ENCODE data around the gene DENND5A.
"Not testable (repeated sequence)": the region's sequence is repeated elsewhere in the genome, so short reads cannot be mapped to it uniquely, and the experiment has no call there.

Gene DENND5A

GRCh38 chr11:9208726-9209501, 56.2 kb downstream of the DENND5A start:
- Histone ChIP-seq H3K4me3 (ENCODE audit: low read depth in 1 of 2, low read length in 2 of 2) (no peak overlapping the region), H3K9me3 (ENCODE audit: low read length) (no peaks in the 10 kb centered on the region), H3K36me3 (ENCODE audit: insufficient read depth, low read length) (peaks cover 3% of the 10 kb centered on the region), H3K9ac (ENCODE audit: low read length) (no peak overlapping the region), H3K4me1 (ENCODE audit: insufficient read depth, low read length) (peaks cover 17% of the 10 kb centered on the region), H3K27ac (ENCODE audit: low read depth, low read length) (no peak overlapping the region), H3K27me3 (ENCODE audit: control insufficient read depth in 1 of 2, insufficient read depth in 2 of 2, low read length in 2 of 2) (no peaks in the 10 kb centered on the region)

DNA sequence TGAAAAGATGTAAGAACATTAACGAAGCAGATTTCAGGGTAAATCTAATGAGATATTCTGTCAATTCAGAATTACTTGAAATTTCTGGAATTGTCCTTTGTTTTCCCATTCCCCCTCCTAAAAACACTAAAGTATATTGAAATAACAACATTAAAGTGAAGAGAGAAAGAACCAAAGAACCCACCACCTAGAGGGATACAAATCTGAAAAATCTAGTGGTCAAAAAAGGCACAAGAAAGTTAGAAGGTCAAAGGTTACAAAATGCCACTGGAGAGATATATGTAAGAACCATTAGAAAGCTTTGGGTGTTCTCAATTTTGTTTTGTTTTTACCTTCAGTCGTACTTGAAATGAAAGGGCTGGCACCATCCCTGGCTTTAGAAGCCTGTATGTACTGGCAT, 57.9 kb downstream of the DENND5A start:
- Histone ChIP-seq H3K36me3 (ENCODE audit: insufficient read depth, low read length) (peaks cover 12% of the 10 kb centered on the region), H3K4me1 (ENCODE audit: insufficient read depth, low read length) (peaks cover 13% of the 10 kb centered on the region), H3K9me3 (ENCODE audit: low read length) (no peaks in the 10 kb centered on the region), H3K27ac (ENCODE audit: low read depth, low read length) (no peak overlapping the region), H3K27me3 (ENCODE audit: control insufficient read depth in 1 of 2, insufficient read depth in 2 of 2, low read length in 2 of 2) (no peaks in the 10 kb centered on the region), H3K9ac (ENCODE audit: low read length) (no peak overlapping the region), H3K4me3 (ENCODE audit: low read depth in 1 of 2, low read length in 2 of 2) (no peak overlapping the region)

- Histone ChIP-seq H3K4me1 (ENCODE audit: insufficient read depth, low read length) (peaks cover 13% of the 10 kb centered on the region), H3K9me3 (ENCODE audit: low read length) (no peaks in the 10 kb centered on the region), H3K36me3 (ENCODE audit: insufficient read depth, low read length) (peaks cover 12% of the 10 kb centered on the region), H3K9ac (ENCODE audit: low read length) (no peak overlapping the region), H3K27me3 (ENCODE audit: control insufficient read depth in 1 of 2, insufficient read depth in 2 of 2, low read length in 2 of 2) (no peaks in the 10 kb centered on the region), H3K4me3 (ENCODE audit: low read depth in 1 of 2, low read length in 2 of 2) (no peak overlapping the region), H3K27ac (ENCODE audit: low read depth, low read length) (no peak overlapping the region)
Measured at GRCh38 chr11:9206496-9206895, 58.7 kb downstream of the DENND5A start.

- Histone ChIP-seq H3K4me1 (ENCODE audit: insufficient read depth, low read length) (peaks cover 5% of the 10 kb centered on the region), H3K4me3 (ENCODE audit: low read depth in 1 of 2, low read length in 2 of 2) (no peak overlapping the region), H3K36me3 (ENCODE audit: insufficient read depth, low read length) (peaks cover 12% of the 10 kb centered on the region), H3K9me3 (ENCODE audit: low read length) (no peaks in the 10 kb centered on the region), H3K27me3 (ENCODE audit: control insufficient read depth in 1 of 2, insufficient read depth in 2 of 2, low read length in 2 of 2) (no peaks in the 10 kb centered on the region), H3K9ac (ENCODE audit: low read length) (no peak overlapping the region), H3K27ac (ENCODE audit: low read depth, low read length) (no peak overlapping the region)
Measured at GRCh38 chr11:9203691-9204311, 61.3 kb downstream of the DENND5A start.

GRCh38 chr11:9201372-9202162, 63.6 kb downstream of the DENND5A start:
- H3K36me3 ChIP-seq (ENCODE audit: insufficient read depth, low read length) = peaks cover 12% of the 10 kb centered on the region
- H3K4me1 ChIP-seq (ENCODE audit: insufficient read depth, low read length) = no peaks in the 10 kb centered on the region

DNA sequence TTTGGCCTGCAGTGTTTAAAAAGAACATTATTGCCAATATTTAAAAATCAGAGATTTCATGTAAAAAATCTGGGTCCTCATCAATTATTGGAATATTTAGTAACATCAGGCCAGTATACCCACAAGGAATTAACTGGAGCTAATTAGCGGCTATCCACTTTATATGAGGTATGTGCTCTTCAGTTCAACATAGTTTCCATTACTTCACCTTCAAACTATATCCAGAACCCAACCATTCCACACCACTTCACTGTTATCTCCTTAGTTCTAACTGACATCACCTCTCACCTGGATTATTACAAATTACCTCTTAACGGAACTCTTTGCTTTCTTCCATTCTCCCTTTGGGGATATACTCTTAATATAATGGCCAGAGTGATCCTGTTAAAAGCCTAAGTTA, 64.7 kb downstream of the DENND5A start:
- Histone ChIP-seq H3K36me3 (ENCODE audit: insufficient read depth, low read length) (peaks cover 12% of the 10 kb centered on the region), H3K27me3 (ENCODE audit: control insufficient read depth in 1 of 2, insufficient read depth in 2 of 2, low read length in 2 of 2) (no peaks in the 10 kb centered on the region), H3K9me3 (ENCODE audit: low read length) (no peaks in the 10 kb centered on the region), H3K4me1 (ENCODE audit: insufficient read depth, low read length) (no peaks in the 10 kb centered on the region), H3K4me3 (ENCODE audit: low read depth in 1 of 2, low read length in 2 of 2) (no peak overlapping the region), H3K27ac (ENCODE audit: low read depth, low read length) (no peak overlapping the region), H3K9ac (ENCODE audit: low read length) (no peak overlapping the region)

More at GRCh38 chr11:9201372-9202162, 63.6 kb downstream of the DENND5A start:
- Histone ChIP-seq H3K9ac (ENCODE audit: low read length) (no peak overlapping the region), H3K27ac (ENCODE audit: low read depth, low read length) (no peak overlapping the region), H3K27me3 (ENCODE audit: control insufficient read depth in 1 of 2, insufficient read depth in 2 of 2, low read length in 2 of 2) (no peaks in the 10 kb centered on the region), H3K9me3 (ENCODE audit: low read length) (no peaks in the 10 kb centered on the region), H3K4me3 (ENCODE audit: low read depth in 1 of 2, low read length in 2 of 2) (no peak overlapping the region)

DNA sequence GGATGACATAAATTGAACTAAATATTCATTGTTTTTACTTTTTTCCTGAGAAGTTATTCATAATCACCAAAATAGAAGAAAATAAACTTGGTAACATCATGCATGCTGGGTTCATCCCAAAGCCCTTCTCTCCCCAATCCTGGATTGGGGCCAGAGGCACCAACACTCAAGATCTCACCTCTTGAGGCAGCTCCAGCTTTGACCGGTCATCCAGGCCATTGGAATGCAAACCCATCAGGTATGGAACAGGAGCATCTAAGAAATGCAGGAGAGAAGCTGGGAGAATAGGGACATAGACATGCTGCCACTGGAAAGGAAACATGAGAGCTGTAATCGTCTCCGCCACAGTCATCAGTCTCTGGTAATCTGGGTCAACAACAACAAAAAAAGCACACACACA, 71.8 kb downstream of the DENND5A start:
- no peaks in the 10 kb centered on the region for H3K27me3 ChIP-seq (ENCODE audit: control insufficient read depth in 1 of 2, insufficient read depth in 2 of 2, low read length in 2 of 2)
- no peak overlapping the region for H3K4me3 ChIP-seq (ENCODE audit: low read depth in 1 of 2, low read length in 2 of 2)
- H3K36me3 ChIP-seq (ENCODE audit: insufficient read depth, low read length) = peaks cover 5% of the 10 kb centered on the region
- H3K27ac ChIP-seq (ENCODE audit: low read depth, low read length) = no peak overlapping the region
- no peaks in the 10 kb centered on the region for H3K4me1 ChIP-seq (ENCODE audit: insufficient read depth, low read length)
- no peak overlapping the region for H3K9ac ChIP-seq (ENCODE audit: low read length)
- H3K9me3 ChIP-seq (ENCODE audit: low read length) = no peaks in the 10 kb centered on the region

DNA sequence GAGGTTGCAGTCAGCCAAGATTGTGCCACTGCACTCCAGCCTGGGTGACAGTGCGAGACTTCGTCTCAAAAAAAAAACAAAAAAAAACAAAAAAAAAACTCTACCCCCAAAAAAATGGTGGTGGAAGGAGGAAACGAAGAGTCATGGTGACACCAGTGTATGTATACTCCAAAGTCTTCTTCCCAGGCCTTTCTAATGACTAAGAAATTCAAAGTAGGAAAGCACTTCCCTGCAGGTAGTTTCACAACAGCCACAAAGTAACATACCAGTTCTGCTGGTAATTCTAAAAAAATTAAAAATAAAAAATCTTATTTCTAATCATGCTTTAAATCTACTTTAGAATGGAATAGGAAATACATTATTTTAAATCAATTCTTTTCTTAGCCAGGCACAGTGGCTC, 72.6 kb downstream of the DENND5A start:
- Histone ChIP-seq H3K27me3 (ENCODE audit: control insufficient read depth in 1 of 2, insufficient read depth in 2 of 2, low read length in 2 of 2) (no peaks in the 10 kb centered on the region), H3K27ac (ENCODE audit: low read depth, low read length) (no peak overlapping the region), H3K9ac (ENCODE audit: low read length) (no peak overlapping the region), H3K36me3 (ENCODE audit: insufficient read depth, low read length) (peaks cover 11% of the 10 kb centered on the region), H3K4me1 (ENCODE audit: insufficient read depth, low read length) (no peaks in the 10 kb centered on the region), H3K9me3 (ENCODE audit: low read length) (no peaks in the 10 kb centered on the region), H3K4me3 (ENCODE audit: low read depth in 1 of 2, low read length in 2 of 2) (no peak overlapping the region)

DNA sequence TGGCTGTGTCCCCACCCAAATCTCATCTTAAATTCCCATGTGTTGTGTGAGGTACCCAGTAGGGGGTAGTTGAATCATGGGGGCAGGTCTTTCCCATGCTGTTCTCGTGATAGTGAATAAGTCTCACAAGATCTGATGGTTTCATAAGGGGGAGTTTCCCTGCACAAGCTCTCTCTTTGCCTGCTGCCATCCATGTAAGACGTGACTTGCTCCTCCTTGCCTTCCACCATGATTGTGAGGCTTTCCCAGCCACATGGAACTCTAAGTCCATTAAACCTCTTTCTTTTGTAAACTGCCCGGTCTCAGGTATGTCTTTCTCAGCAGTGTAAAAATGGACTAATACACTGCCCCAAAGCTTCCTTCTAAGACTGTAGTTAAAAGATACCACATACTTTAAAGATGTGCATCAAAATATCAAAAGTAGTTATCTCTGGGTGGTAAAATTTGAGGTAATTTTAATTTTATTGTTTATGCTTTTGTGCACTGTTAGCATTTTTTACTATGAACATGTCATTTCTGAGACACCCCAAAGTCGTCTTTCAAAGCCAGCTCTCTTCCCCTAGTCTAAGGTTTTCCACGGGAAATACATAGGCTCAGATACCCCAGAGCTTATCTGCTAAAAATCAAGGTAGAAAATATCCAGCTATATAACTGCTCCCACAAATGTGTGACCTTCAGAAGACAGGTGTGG, 74.7 kb downstream of the DENND5A start:
- peaks cover 14% of the 10 kb centered on the region for H3K36me3 ChIP-seq (ENCODE audit: insufficient read depth, low read length)

DNA sequence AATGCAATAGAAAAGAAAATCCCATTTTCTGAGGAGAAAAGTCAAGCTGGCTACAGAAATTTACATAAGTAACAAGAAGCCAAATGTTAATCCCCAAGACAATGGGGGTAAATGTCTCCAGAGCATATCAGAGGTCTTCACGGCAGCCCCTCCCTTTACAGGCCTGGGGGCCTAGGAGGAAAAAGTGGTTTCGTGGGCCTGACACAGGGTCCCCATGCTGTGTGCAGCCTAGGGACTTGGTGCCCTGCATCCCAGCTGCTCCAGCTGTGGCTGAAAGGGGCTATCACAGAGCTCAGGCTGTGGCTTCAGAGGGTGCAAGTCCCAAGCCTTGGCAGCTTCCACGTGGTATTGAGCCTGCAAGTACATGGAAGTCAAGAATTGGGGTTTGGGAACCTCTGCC, 76.3 kb downstream of the DENND5A start:
- not testable (repeated sequence) for H3K9me3 ChIP-seq (ENCODE audit: low read length); H3K27ac ChIP-seq (ENCODE audit: low read depth, low read length); H3K4me3 ChIP-seq (ENCODE audit: low read depth in 1 of 2, low read length in 2 of 2); H3K27me3 ChIP-seq (ENCODE audit: control insufficient read depth in 1 of 2, insufficient read depth in 2 of 2, low read length in 2 of 2); H3K9ac ChIP-seq (ENCODE audit: low read length); H3K4me1 ChIP-seq (ENCODE audit: insufficient read depth, low read length)
- H3K36me3 ChIP-seq (ENCODE audit: insufficient read depth, low read length) = peaks cover 18% of the 10 kb centered on the region

More for the DNA sequence above, 74.7 kb downstream of the DENND5A start:
- H3K9me3 ChIP-seq (ENCODE audit: low read length); H3K27ac ChIP-seq (ENCODE audit: low read depth, low read length); H3K9ac ChIP-seq (ENCODE audit: low read length); H3K4me1 ChIP-seq (ENCODE audit: insufficient read depth, low read length); H3K4me3 ChIP-seq (ENCODE audit: low read depth in 1 of 2, low read length in 2 of 2); H3K27me3 ChIP-seq (ENCODE audit: control insufficient read depth in 1 of 2, insufficient read depth in 2 of 2, low read length in 2 of 2): not testable (repeated sequence)

DNA sequence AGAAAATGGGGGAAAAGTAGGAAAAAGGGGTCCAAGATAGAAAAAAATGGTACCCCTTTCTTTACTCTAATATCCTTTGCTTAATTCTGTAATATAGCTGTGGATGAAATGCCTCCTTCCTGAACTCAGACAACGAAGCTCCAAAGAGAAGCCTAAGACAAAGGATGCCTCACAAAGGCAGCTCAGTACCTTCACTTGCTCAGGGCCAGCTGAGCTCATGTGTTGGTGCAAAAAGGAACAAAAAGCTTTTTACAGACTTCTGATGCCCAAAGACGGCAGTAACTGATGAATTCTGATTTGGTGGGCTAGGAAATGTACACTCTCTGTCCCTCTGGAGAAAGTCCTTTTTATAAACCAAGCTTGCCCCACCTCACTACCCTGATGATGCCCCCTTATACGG, 77.5 kb downstream of the DENND5A start:
- Histone ChIP-seq H3K27me3 (ENCODE audit: control insufficient read depth in 1 of 2, insufficient read depth in 2 of 2, low read length in 2 of 2) (no peaks in the 10 kb centered on the region), H3K9ac (ENCODE audit: low read length) (no peak overlapping the region), H3K36me3 (ENCODE audit: insufficient read depth, low read length) (peaks cover 21% of the 10 kb centered on the region), H3K4me3 (ENCODE audit: low read depth in 1 of 2, low read length in 2 of 2) (no peak overlapping the region), H3K27ac (ENCODE audit: low read depth, low read length) (no peak overlapping the region), H3K4me1 (ENCODE audit: insufficient read depth, low read length) (no peaks in the 10 kb centered on the region), H3K9me3 (ENCODE audit: low read length) (no peaks in the 10 kb centered on the region)

Data from muscle layer of colon (tissue), 2 donors.